Glutamatergic neuron (in vitro differentiated cells): ENCODE results near the gene CCDC106. TPM values are rescaled to one million over a fixed set of nuclear protein-coding genes. Genes with fewer than 3 reads are reported as not detected.
A peak's percentile ranks its signal among the peaks of the same experiment; 100 is the strongest.

ENCODE experiments used
- DNase-seq: peaks from one replicate; pipeline ENCODE4 v3.0.0; 2022
- H3K27ac Mint-ChIP-seq: one replicate; pipeline ENCODE4 v1.8.0; 2020; ENCODE audit warnings: mild to moderate bottlenecking, mixed read lengths, inconsistent platforms; ENCODE audit not compliant: unreplicated experiment
- H3K27me3 Mint-ChIP-seq: one replicate; pipeline ENCODE4 v1.8.0; 2020; ENCODE audit warnings: mild to moderate bottlenecking, moderate library complexity, mixed read lengths, inconsistent platforms; ENCODE audit not compliant: unreplicated experiment
- H3K36me3 Mint-ChIP-seq: one replicate; pipeline ENCODE4 v1.8.0; 2020; ENCODE audit warnings: mild to moderate bottlenecking, mixed read lengths, inconsistent platforms; ENCODE audit not compliant: unreplicated experiment
- H3K4me1 Mint-ChIP-seq: one replicate; pipeline ENCODE4 v1.8.0; 2020; ENCODE audit warnings: mild to moderate bottlenecking, low read depth, mixed read lengths, inconsistent platforms; ENCODE audit not compliant: unreplicated experiment
- H3K4me3 Mint-ChIP-seq: one replicate; pipeline ENCODE4 v1.8.0; 2020; ENCODE audit warnings: mild to moderate bottlenecking, mixed read lengths, inconsistent platforms; ENCODE audit not compliant: unreplicated experiment
- H3K9me3 Mint-ChIP-seq: one replicate; pipeline ENCODE4 v1.8.0; 2020; ENCODE audit warnings: mild to moderate bottlenecking, moderate library complexity, mixed read lengths, inconsistent platforms; ENCODE audit not compliant: unreplicated experiment
- CTCF ChIP-seq: fragments of 200-600 bp; sonication (generic); IDR thresholded peaks from one replicate; pipeline ENCODE4 v1.5.0; 2021; ENCODE audit not compliant: partially characterized antibody, unreplicated experiment
- total RNA-seq: library from RNA; stranded (reverse); fragmentation: NEBNext Ultra II Directional; extraction: Animal tissue kit (Norgen Biotek cat#: 25700); gene quantifications from one replicate; pipeline ENCODE4 v1.2.1, GENCODE V29; 2021; ENCODE audit not compliant: unreplicated experiment

Gene CCDC106
- total RNA-seq, 1 donor from 2014 or later = 32.1 TPM

GRCh38 chr19:55625004-55625326 lies 23.0 kb upstream of the CCDC106 start:
- H3K36me3 Mint-ChIP-seq = peaks cover 12% of the 10 kb centered on the region
- H3K9me3 Mint-ChIP-seq = peaks cover 9% of the 10 kb centered on the region
- peak overlapping the region; percentile 83 for H3K27ac Mint-ChIP-seq
- TF ChIP-seq CTCF = no peak
- H3K27me3 Mint-ChIP-seq = peaks cover 6% of the 10 kb centered on the region
- H3K4me3 Mint-ChIP-seq = peak overlapping the region; percentile 88
- DNase-seq = no peak
- H3K4me1 Mint-ChIP-seq = no peaks in the 10 kb centered on the region

GRCh38 chr19:55626350-55626749 lies 21.7 kb upstream of the CCDC106 start:
- TF ChIP-seq CTCF = no peak
- H3K4me3 Mint-ChIP-seq = no peak overlapping the region
- peaks cover 9% of the 10 kb centered on the region for H3K9me3 Mint-ChIP-seq

GRCh38 chr19:55632463-55632834 lies 15.6 kb upstream of the CCDC106 start:
- H3K9me3 Mint-ChIP-seq = no peaks in the 10 kb centered on the region
- H3K36me3 Mint-ChIP-seq = no peaks in the 10 kb centered on the region
- H3K4me1 Mint-ChIP-seq = peaks cover 12% of the 10 kb centered on the region
- H3K27ac Mint-ChIP-seq = no peak overlapping the region
- peaks cover 11% of the 10 kb centered on the region for H3K27me3 Mint-ChIP-seq
- DNase-seq = peak; percentile 80
- TF ChIP-seq CTCF = peak; percentile 90
- H3K4me3 Mint-ChIP-seq = no peak overlapping the region

More at GRCh38 chr19:55626350-55626749, 21.7 kb upstream of the CCDC106 start:
- peaks cover 7% of the 10 kb centered on the region for H3K36me3 Mint-ChIP-seq
- no peak overlapping the region for H3K27ac Mint-ChIP-seq
- H3K27me3 Mint-ChIP-seq = peaks cover 6% of the 10 kb centered on the region
- H3K4me1 Mint-ChIP-seq = no peaks in the 10 kb centered on the region
- DNase-seq = no peak

- Mint-ChIP-seq H3K4me3 (no peak overlapping the region), H3K4me1 (peaks cover 15% of the 10 kb centered on the region)
- no peak for DNase-seq
Measured at GRCh38 chr19:55633861-55634260, 14.2 kb upstream of the CCDC106 start.

GRCh38 chr19:55635334-55635717 lies 12.7 kb upstream of the CCDC106 start:
- Mint-ChIP-seq H3K27me3 (peaks cover 14% of the 10 kb centered on the region), H3K27ac (peak overlapping the region; percentile 94), H3K9me3 (peaks cover 4% of the 10 kb centered on the region), H3K4me1 (peaks cover 20% of the 10 kb centered on the region), H3K36me3 (no peaks in the 10 kb centered on the region), H3K4me3 (peak overlapping the region; percentile 98)
- no peak for TF ChIP-seq CTCF
- no peak for DNase-seq

More at GRCh38 chr19:55633861-55634260, 14.2 kb upstream of the CCDC106 start:
- Mint-ChIP-seq H3K9me3 (peaks cover under 1% of the 10 kb centered on the region), H3K36me3 (no peaks in the 10 kb centered on the region), H3K27ac (no peak overlapping the region), H3K27me3 (peaks cover 11% of the 10 kb centered on the region)
- no peak for TF ChIP-seq CTCF
